DND-41 (cell line): ENCODE data around the gene HSPH1.

ENCODE experiments used
- ATAC-seq: fragments of 200-7000 bp; cut with Tn5 transposase; 3 replicates; pipeline ENCODE4 v1.9.1; 2021; ENCODE audit warnings: low read depth; ENCODE audit not compliant: insufficient read depth
- DNase-seq: peaks from one replicate; pipeline ENCODE4 v3.0.0-alpha.2; 2020
- H2AFZ ChIP-seq: 2 replicates; pipeline ENCODE4 v1.6.0; 2012; ENCODE audit warnings: low read depth, low read length
- H3K27ac ChIP-seq: 2 replicates; pipeline ENCODE4 v1.5.1; 2012; ENCODE audit warnings: low read length, inconsistent platforms
- H3K27me3 ChIP-seq: fragments of 200-600 bp; sonication (generic); 2 replicates; pipeline ENCODE4 v1.6.0; 2012; ENCODE audit warnings: low read length, mild to moderate bottlenecking, inconsistent platforms; ENCODE audit not compliant: insufficient read depth, poor library complexity
- H3K36me3 ChIP-seq: 2 replicates; pipeline ENCODE4 v1.5.1; 2012; ENCODE audit warnings: low read length, inconsistent platforms; ENCODE audit not compliant: insufficient read depth
- H3K4me1 ChIP-seq: 2 replicates; pipeline ENCODE4 v1.5.1; 2012; ENCODE audit warnings: mild to moderate bottlenecking, low read length; ENCODE audit not compliant: insufficient read depth
- H3K4me2 ChIP-seq: 2 replicates; pipeline ENCODE4 v1.6.0; 2012; ENCODE audit warnings: mild to moderate bottlenecking, moderate library complexity, low read length, inconsistent platforms; ENCODE audit not compliant: insufficient read depth
- H3K4me3 ChIP-seq, 2 experiments: fragments of 200-600 bp in 1 of 2; shearing (Covaris generic) in 1 of 2; 2 replicates each; pipeline ENCODE4 v1.5.1; 2012 to 2016; ENCODE audit warnings: inconsistent platforms in 2 of 2, low read length in 2 of 2, mild to moderate bottlenecking in 2 of 2, low read depth in 1 of 2, moderate library complexity in 1 of 2
- H3K79me2 ChIP-seq: 2 replicates; pipeline ENCODE4 v1.6.0; 2012; ENCODE audit warnings: low read length, inconsistent platforms; ENCODE audit not compliant: insufficient read depth
- H3K9ac ChIP-seq: 2 replicates; pipeline ENCODE4 v1.6.0; 2012; ENCODE audit warnings: low read depth, mild to moderate bottlenecking, inconsistent platforms, low read length, moderate library complexity
- H3K9me3 ChIP-seq: 2 replicates; pipeline ENCODE4 v1.5.1; 2012; ENCODE audit warnings: low read length, moderate library complexity, mild to moderate bottlenecking, inconsistent platforms; ENCODE audit not compliant: insufficient read depth, severe bottlenecking
- H4K20me1 ChIP-seq: 2 replicates; pipeline ENCODE4 v1.6.0; 2012; ENCODE audit warnings: low read length; ENCODE audit not compliant: insufficient read depth
- EZH2 ChIP-seq: IDR thresholded peaks from 3 replicates; pipeline ENCODE4 v1.6.1; 2012; ENCODE audit warnings: borderline replicate concordance, low read depth, mild to moderate bottlenecking, moderate library complexity, low read length, inconsistent platforms; ENCODE audit not compliant: severe bottlenecking
- TF ChIP-seq, protein P1 (sequence below): IDR thresholded peaks from 2 replicates; pipeline ENCODE4 v1.5.1; 2012; ENCODE audit warnings: borderline replicate concordance, low read length, moderate library complexity, mild to moderate bottlenecking; ENCODE audit not compliant: poor library complexity, severe bottlenecking; ENCODE audit errors: extremely low read depth

The HSPH1 gene

DNA sequence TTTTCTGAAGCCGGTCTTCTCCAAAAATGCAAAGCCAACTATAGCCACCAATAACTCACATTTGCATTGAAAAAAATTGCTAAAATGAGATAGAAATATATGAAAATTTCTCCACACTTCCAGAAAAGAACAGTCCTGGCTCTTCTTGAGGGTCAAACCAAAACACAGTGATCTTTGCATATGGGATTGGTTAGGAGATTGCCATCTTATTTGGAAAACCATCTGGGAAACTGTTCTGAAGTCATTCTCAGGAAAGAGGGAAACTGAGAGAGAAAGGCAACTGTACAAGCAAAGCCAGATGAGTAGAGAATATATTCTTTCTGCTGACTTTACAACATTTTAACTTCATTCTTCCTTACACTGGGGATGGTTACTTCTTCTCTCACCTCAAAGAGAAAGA is 54.6 kb downstream of the HSPH1 start:
- Histone ChIP-seq H3K36me3 (no peaks in the 10 kb centered on the region), H4K20me1 (no peaks in the 10 kb centered on the region), H3K27ac (no peak overlapping the region), H3K27me3 (peaks cover 2% of the 10 kb centered on the region), H3K79me2 (no peaks in the 10 kb centered on the region), H3K9me3 (no peaks in the 10 kb centered on the region), H2AFZ (no peak overlapping the region), H3K4me1 (no peaks in the 10 kb centered on the region), H3K9ac (no peak overlapping the region), H3K4me2 (no peak overlapping the region), H3K4me3 (no peak overlapping the region)
- ATAC-seq (no peak), DNase-seq (no peak)
- TF ChIP-seq EZH2, result no peak
- TF ChIP-seq, protein P1, sequence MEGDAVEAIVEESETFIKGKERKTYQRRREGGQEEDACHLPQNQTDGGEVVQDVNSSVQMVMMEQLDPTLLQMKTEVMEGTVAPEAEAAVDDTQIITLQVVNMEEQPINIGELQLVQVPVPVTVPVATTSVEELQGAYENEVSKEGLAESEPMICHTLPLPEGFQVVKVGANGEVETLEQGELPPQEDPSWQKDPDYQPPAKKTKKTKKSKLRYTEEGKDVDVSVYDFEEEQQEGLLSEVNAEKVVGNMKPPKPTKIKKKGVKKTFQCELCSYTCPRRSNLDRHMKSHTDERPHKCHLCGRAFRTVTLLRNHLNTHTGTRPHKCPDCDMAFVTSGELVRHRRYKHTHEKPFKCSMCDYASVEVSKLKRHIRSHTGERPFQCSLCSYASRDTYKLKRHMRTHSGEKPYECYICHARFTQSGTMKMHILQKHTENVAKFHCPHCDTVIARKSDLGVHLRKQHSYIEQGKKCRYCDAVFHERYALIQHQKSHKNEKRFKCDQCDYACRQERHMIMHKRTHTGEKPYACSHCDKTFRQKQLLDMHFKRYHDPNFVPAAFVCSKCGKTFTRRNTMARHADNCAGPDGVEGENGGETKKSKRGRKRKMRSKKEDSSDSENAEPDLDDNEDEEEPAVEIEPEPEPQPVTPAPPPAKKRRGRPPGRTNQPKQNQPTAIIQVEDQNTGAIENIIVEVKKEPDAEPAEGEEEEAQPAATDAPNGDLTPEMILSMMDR, result no peak

DNA sequence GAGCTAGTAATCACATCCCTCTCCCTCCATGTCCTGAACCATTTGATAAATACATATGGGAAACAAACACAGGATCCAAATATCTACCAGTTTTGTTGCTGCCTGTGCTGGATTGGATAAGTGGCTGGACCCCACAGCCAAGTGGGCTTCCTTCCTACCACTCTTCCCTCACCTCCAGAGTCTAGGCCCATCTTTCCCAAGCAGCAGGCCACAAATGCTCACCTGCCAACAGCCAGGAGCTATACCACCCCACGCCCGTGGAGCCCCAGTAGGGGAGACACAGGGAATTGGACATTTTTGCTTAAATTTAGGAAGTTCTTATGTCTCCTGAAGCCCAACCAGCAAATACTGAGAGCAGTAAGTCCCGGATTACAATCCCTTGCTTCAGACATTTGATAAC is 55.8 kb downstream of the HSPH1 start:
- no peaks in the 10 kb centered on the region for H3K4me1 ChIP-seq

DNA sequence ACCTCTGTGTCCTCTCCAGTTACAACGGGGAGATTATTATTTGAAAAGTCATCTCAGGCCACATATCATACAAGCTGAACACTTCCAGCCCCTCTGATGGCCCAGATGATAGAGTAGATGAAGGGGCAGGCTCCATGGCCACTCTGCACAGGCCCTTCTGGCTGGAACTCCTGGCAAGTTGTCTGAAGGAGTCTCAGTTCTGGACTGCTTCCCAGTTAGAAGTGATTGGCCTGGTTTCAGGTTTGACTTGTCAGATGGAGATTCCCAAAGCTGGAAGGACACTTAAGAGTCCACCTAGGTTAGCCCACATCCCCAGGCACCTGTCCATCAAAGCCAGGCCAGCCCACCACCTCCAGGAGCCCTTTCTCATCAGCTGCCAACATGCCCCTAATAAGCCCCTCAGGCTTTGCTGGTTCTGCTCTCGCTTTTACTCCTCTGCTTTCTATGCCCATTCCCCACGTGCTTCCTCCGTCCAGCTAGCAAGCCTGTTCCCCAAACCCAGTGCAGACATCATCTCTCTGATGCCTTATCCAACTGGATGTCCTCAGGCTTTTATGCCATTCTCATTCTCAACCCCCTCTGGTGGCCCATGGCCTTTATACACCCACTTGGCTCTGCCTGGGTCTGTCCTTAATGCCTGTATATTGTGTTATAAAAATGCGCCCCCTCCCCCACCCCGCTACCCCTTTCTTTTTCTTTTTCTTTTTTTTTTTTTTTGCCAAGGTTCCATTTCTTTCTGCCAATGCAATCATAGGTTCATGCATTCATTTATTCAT is 56.5 kb downstream of the HSPH1 start:
- Histone ChIP-seq H3K79me2 (no peaks in the 10 kb centered on the region), H3K27me3 (peaks cover 13% of the 10 kb centered on the region), H3K9ac (no peak overlapping the region), H3K27ac (no peak overlapping the region), H2AFZ (no peak overlapping the region), H3K4me1 (no peaks in the 10 kb centered on the region), H3K9me3 (no peaks in the 10 kb centered on the region), H3K4me3 (no peak overlapping the region), H3K36me3 (no peaks in the 10 kb centered on the region), H3K4me2 (no peak overlapping the region), H4K20me1 (no peaks in the 10 kb centered on the region)
- no peak for ATAC-seq
- DNase-seq, result no peak
- TF ChIP-seq EZH2, result no peak
- TF ChIP-seq, protein P1, result peak; percentile 11

More for the DNA sequence above, 55.8 kb downstream of the HSPH1 start:
- no peak overlapping the region for H2AFZ ChIP-seq
- peaks cover 7% of the 10 kb centered on the region for H3K27me3 ChIP-seq
- no peak overlapping the region for H3K27ac ChIP-seq
- no peak for ATAC-seq
- no peak for DNase-seq
- H3K36me3 ChIP-seq, result no peaks in the 10 kb centered on the region
- H3K4me2 ChIP-seq, result no peak overlapping the region
- H3K4me3 ChIP-seq, result no peak overlapping the region
- no peak overlapping the region for H3K9ac ChIP-seq
- H4K20me1 ChIP-seq, result no peaks in the 10 kb centered on the region
- TF ChIP-seq EZH2, result no peak
- TF ChIP-seq, protein P1, result no peak
- H3K79me2 ChIP-seq, result no peaks in the 10 kb centered on the region
- H3K9me3 ChIP-seq, result no peaks in the 10 kb centered on the region
